Epithelial cell of proximal tubule (primary cell): ENCODE data around the gene SPAG7. TPM values are rescaled to one million over a fixed set of nuclear protein-coding genes. Genes with fewer than 3 reads are reported as not detected.

ENCODE experiments used
- DNase-seq: peaks from one replicate; pipeline ENCODE4 v3.0.0-alpha.2; 2011; ENCODE audit warnings: low read depth
- H3K4me3 ChIP-seq: 2 replicates; pipeline ENCODE4 v1.5.1; 2011; ENCODE audit warnings: low read depth, mild to moderate bottlenecking, low read length
- CTCF ChIP-seq: conservative IDR thresholded peaks from 2 replicates; pipeline ENCODE4 v1.5.1; 2012; ENCODE audit warnings: low read depth, mild to moderate bottlenecking, low read length
- total RNA-seq: library from RNA; depleted of rRNA; stranded (reverse); fragments of >200 nt; gene quantifications from 2 replicates; pipeline ENCODE4 v1.2.3, GENCODE V29; 2015

The SPAG7 gene
- total RNA-seq, 1 donor from 2014 or later: 80.8 TPM

- TF ChIP-seq CTCF: no peak
- peak overlapping the region; percentile 93 for H3K4me3 ChIP-seq
- no peak for DNase-seq
Measured at GRCh38 chr17:4940555-4941318, 26.9 kb downstream of the SPAG7 start.

DNA sequence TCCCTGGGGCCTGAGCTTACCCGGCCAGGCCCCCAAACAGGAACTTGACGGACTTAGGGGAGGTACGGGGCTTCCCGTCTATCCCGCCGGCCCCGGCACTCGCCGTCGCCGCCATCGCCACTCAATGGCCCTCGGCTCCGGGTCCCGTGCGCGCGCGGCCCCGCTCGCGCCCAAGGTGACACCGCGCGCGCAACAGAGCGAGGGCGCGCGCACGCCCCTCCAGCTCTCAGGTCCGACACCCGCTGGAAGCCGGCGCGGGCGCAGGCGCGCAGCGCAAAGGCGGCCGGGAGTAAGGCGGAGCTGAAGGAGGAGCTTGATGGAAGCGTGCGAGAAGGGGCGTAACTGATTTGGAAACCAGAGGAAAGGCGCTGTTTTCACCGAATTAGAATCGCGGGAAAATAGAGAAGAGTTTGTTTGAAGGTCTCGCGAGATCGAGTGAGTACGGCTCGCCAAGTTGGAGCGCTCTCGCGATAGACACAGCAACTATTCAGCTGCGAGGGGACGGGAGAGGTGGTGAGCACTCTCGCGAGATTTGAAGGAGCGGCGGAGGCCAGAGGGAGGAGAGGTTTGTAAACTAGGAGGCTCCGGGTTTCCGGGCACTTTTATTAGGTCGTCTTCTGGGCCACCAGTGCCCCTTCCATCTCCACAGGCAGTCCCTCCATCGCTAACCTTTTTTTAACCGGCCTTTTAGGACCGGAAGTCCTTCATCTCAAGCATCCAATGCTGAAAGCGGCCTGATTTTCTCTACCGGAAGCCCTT is 27.6 kb downstream of the SPAG7 start, which contains the start of the genes RNF167 and SLC25A11:
RNF167 (plus strand) TSS at position 473 of the 759 bp plus-strand sequence. CDS start 642 bp downstream, outside the sequence.
SLC25A11 (minus strand) TSS at position 251 of the 759 bp plus-strand sequence; CDS start at position 115, 136 bp downstream.
- peak within 1 kb of the TSS; percentile 93 for H3K4me3 ChIP-seq
- TF ChIP-seq CTCF: no peak
- DNase-seq: peak; percentile 98

DNA sequence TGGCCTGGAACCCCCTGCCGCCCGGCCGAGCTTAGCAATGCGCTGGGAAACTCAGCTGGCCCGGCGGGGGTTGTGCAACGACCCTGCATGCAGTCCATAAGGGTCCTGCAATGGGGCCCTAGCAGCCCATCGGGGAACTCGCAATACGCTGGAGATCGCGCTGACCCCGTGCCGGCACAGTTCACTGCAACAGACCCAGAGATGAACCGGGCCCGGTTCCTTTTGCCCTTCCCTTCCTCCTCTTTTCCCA is 28.1 kb downstream of the SPAG7 start:
- TF ChIP-seq CTCF: no peak
- DNase-seq: no peak

GRCh38 chr17:4938688-4939545 is 28.7 kb downstream of the SPAG7 start:
- H3K4me3 ChIP-seq: peak overlapping the region; percentile 93
- TF ChIP-seq CTCF: no peak
- DNase-seq: no peak

More for the DNA sequence above, 28.1 kb downstream of the SPAG7 start:
- peak overlapping the region; percentile 93 for H3K4me3 ChIP-seq

DNA sequence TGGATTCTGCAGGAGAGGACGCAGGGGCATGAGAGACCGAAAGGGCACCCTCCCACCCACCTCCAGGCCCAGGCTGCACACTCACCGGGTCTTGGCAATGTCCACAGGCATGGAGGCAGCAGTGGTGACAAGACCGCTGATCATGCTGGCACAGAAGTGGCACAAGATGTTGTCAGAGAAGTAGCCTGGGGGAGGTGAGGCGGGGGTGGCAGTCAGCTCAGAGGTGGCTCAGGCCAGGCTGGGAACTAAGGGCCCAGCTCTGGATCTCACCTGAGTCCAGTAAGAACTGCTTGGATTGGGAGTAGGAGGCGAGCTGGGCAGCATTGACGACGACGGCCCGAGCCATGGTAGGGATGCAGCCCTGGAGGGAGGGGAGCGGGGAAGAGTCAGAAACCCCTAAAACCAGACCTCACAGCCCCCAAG is 29.5 kb downstream of the SPAG7 start:
- no peak for TF ChIP-seq CTCF
- H3K4me3 ChIP-seq: peak overlapping the region; percentile 93
- no peak for DNase-seq

DNA sequence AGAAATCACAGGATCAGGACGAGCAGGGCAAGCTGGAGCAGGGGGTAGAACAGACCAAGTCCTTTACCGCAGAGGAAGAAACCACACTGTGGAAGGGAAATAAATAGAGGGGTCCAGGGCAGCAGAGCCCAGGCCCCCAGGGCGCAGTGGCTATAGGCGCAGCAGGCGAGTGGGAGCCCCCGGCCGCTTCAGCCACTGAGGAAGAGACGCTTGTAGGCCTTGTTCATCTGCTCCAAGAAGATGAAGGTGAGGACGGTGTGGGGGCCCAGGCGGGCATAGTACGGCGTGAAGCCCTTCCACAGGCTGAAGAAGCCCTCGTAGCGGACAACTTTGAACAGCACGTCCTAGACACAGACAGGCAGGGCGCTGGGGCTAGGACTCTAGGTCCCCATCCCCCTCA is 30.1 kb downstream of the SPAG7 start:
- no peak for DNase-seq
- no peak overlapping the region for H3K4me3 ChIP-seq

More for the DNA sequence above, 30.1 kb downstream of the SPAG7 start:
- TF ChIP-seq CTCF: no peak
